Panc1 (cell line): ENCODE data around the gene SWAP70. TPM values are rescaled to one million over a fixed set of nuclear protein-coding genes. Genes with fewer than 3 reads are reported as not detected.

Experiments used
- ATAC-seq: fragments of 200-7000 bp; cut with Tn5 transposase; 2 replicates; pipeline ENCODE4 v1.9.1; 2020; ENCODE audit warnings: mild to moderate bottlenecking, moderate library complexity
- BruUV-seq: library from RNA; stranded (reverse); fragments of 400-500 nt; replicated peaks from 2 replicates; lab custom pipeline; 2021; lab: Mats Ljungman, UMichigan
- CTCF ChIA-PET: fragments of 300-600 bp; sonication (Branson Sonifier 250); formaldehyde crosslinking; loops from one replicate; lab custom pipeline; 2022; ENCODE audit warnings: antibody characterized with exemption; lab: Charles Lee
- POLR2A ChIA-PET: fragments of 300-600 bp; sonication (Branson Sonifier 250); formaldehyde crosslinking; loops from one replicate; lab custom pipeline; 2022; ENCODE audit warnings: antibody characterized with exemption; lab: Charles Lee
- DNase-seq: peaks from one replicate; pipeline ENCODE4 v3.0.0-alpha.2; 2010; ENCODE audit warnings: low read depth, low spot score
- H3K27ac ChIP-seq: 2 replicates; pipeline ENCODE4 v1.5.1; 2011; ENCODE audit warnings: mild to moderate bottlenecking, low read length, inconsistent platforms
- H3K27me3 ChIP-seq: fragments of 200-500 bp; sonication (Bioruptor generic); 2 replicates; pipeline ENCODE4 v1.6.0; 2014; ENCODE audit warnings: low read length, inconsistent platforms; ENCODE audit not compliant: control insufficient read depth, insufficient read depth
- H3K36me3 ChIP-seq: fragments of 200-500 bp; sonication (Bioruptor generic); 2 replicates; pipeline ENCODE4 v1.5.1; 2014; ENCODE audit warnings: inconsistent platforms, mild to moderate bottlenecking, low read length, moderate library complexity; ENCODE audit not compliant: control insufficient read depth, insufficient read depth
- H3K4me1 ChIP-seq: 2 replicates; pipeline ENCODE4 v1.5.1; 2011; ENCODE audit warnings: inconsistent platforms, mild to moderate bottlenecking, low read length, moderate library complexity; ENCODE audit not compliant: control insufficient read depth, insufficient read depth
- H3K4me3 ChIP-seq, 2 experiments: 2 replicates each; pipeline ENCODE4 v1.5.1; 2011 to 2012; ENCODE audit warnings: low read depth in 2 of 2, low read length in 2 of 2, mild to moderate bottlenecking in 2 of 2, inconsistent platforms in 1 of 2, moderate library complexity in 1 of 2
- H3K9me3 ChIP-seq: fragments of 200-500 bp; sonication (Bioruptor generic); 2 replicates; pipeline ENCODE4 v1.5.1; 2014; ENCODE audit warnings: low read depth, mild to moderate bottlenecking, inconsistent platforms, low read length, moderate library complexity; ENCODE audit not compliant: control insufficient read depth, insufficient read depth
- POLR2AphosphoS5 ChIP-seq: IDR thresholded peaks from 2 replicates; pipeline ENCODE4 v1.6.1; 2012; ENCODE audit warnings: mild to moderate bottlenecking, low read depth, low read length, moderate library complexity
- REST ChIP-seq, 2 experiments: IDR thresholded peaks; 2 replicates each; pipeline ENCODE4 v1.6.1; 2011 to 2012; ENCODE audit warnings: low read depth in 2 of 2, control low read depth in 1 of 2, low read length in 1 of 2, mild to moderate bottlenecking in 1 of 2, moderate library complexity in 1 of 2; ENCODE audit not compliant: insufficient read depth in 1 of 2
- SIN3A ChIP-seq: IDR thresholded peaks from 2 replicates; pipeline ENCODE4 v1.6.1; 2012; ENCODE audit warnings: low read depth, mild to moderate bottlenecking, low read length, moderate library complexity, borderline replicate concordance; ENCODE audit not compliant: insufficient read depth
- TCF7L2 ChIP-seq: IDR thresholded peaks from 2 replicates; pipeline ENCODE4 v1.6.1; 2011; ENCODE audit warnings: mild to moderate bottlenecking, low read depth, low read length, inconsistent platforms
- in situ Hi-C: cut with HindIII; loops from 2 replicates; pipeline ENCODE4 v1.10.0; 2016; ENCODE audit warnings: low sequenced_read_pairs, low pct_unique_long_range_greater_than_20kb
- intact Hi-C: fragments of 100-400 bp; cut with micrococcal nuclease; formaldehyde crosslinking; loops from one replicate; pipeline ENCODE4 v1.10.0; 2022; ENCODE audit not compliant: unreplicated experiment
- total RNA-seq: library from RNA; stranded (reverse); gene quantifications from one replicate; pipeline ENCODE4 v1.2.1, GENCODE V29; 2021; ENCODE audit not compliant: unreplicated experiment
- TF ChIP-seq, protein P1 (sequence below): fragments of 450-650 bp; IDR thresholded peaks from 2 replicates; pipeline ENCODE4 v1.5.1; 2017; ENCODE audit warnings: mild to moderate bottlenecking

SWAP70 gene
- total RNA-seq, 1 experiment from 2014 or later, result 96.0 TPM

GRCh38 chr11:9750551-9750950 lies 86.7 kb downstream of the SWAP70 start:
- Histone ChIP-seq H3K9me3 (no peaks in the 10 kb centered on the region), H3K4me1 (peaks cover 50% of the 10 kb centered on the region), H3K27me3 (no peaks in the 10 kb centered on the region), H3K4me3 (no peak overlapping the region), H3K27ac (peak overlapping the region; percentile 3), H3K36me3 (peaks cover 23% of the 10 kb centered on the region)
- in situ Hi-C loops, result no loop called here
- ATAC-seq (no peak), DNase-seq (no peak)
- ChIA-PET CTCF (no interaction called here), POLR2A (interaction anchor here (0.6 to 0.8 kb wide), 3 partner anchors 106 to 928 kb away, joined by 3 to 6 read pairs (median 3); no protein-coding TSS in a partner anchor)
- intact Hi-C loops, result loop anchor here (10.0 kb wide), 2 partner anchors 344 to 444 kb away; no protein-coding TSS in a partner anchor
- TF ChIP-seq POLR2AphosphoS5 (no peak), TCF7L2 (no peak), REST (IDR thresholded peaks at IDR 0.05; ENCODE audit: insufficient read depth in 1 of 2, low read depth in 2 of 2, low read length in 1 of 2) (no peak), SIN3A (no peak)
- TF ChIP-seq, protein P1, sequence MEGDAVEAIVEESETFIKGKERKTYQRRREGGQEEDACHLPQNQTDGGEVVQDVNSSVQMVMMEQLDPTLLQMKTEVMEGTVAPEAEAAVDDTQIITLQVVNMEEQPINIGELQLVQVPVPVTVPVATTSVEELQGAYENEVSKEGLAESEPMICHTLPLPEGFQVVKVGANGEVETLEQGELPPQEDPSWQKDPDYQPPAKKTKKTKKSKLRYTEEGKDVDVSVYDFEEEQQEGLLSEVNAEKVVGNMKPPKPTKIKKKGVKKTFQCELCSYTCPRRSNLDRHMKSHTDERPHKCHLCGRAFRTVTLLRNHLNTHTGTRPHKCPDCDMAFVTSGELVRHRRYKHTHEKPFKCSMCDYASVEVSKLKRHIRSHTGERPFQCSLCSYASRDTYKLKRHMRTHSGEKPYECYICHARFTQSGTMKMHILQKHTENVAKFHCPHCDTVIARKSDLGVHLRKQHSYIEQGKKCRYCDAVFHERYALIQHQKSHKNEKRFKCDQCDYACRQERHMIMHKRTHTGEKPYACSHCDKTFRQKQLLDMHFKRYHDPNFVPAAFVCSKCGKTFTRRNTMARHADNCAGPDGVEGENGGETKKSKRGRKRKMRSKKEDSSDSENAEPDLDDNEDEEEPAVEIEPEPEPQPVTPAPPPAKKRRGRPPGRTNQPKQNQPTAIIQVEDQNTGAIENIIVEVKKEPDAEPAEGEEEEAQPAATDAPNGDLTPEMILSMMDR, result no peak
- no TSS peak for BruUV-seq

DNA sequence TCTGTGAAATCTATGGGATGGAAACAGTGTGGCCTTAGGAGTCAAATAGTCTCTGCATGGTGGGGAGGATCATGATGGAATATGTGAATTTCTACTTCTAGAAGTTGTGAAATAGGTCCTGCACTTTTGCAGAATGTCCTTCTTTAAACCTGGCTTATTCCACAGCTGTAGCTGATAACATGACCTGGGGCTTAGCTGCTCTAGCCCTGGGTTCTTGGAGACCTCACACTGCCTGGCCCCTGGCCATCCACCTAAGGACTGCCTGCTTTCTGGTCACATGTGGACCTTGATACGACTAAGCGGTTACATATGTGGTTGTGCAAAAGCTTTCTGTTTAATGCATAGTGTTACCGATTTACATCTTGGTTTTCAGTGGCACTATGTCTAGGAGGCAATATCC lies 88.2 kb downstream of the SWAP70 start:
- Histone ChIP-seq H3K36me3 (peaks cover 22% of the 10 kb centered on the region), H3K27ac (peak overlapping the region; percentile 97; the same call in 1 of the 2 replicates), H3K9me3 (no peaks in the 10 kb centered on the region), H3K4me3 (no peak overlapping the region), H3K4me1 (peaks cover 61% of the 10 kb centered on the region), H3K27me3 (no peaks in the 10 kb centered on the region)
- no TSS peak for BruUV-seq
- in situ Hi-C loops (no loop called here), intact Hi-C loops (loop anchor here (10.0 kb wide), 2 partner anchors 343 to 443 kb away; no protein-coding TSS in a partner anchor)
- ATAC-seq (no peak), DNase-seq (no peak)
- TF ChIP-seq POLR2AphosphoS5, result no peak
- no peak for TF ChIP-seq REST (IDR thresholded peaks at IDR 0.05; ENCODE audit: insufficient read depth in 1 of 2, low read depth in 2 of 2, low read length in 1 of 2)
- no peak for TF ChIP-seq TCF7L2
- ChIA-PET CTCF (no interaction called here), POLR2A (no interaction called here)
